ENCODE measurements around the gene ITPA. TPM values are rescaled to one million over a fixed set of nuclear protein-coding genes. Genes with fewer than 3 reads are reported as not detected.

The ITPA gene
- total and polyA plus RNA-seq, 2 of the 13 experiments (the other 11 are each of a cell fraction or from before 2014, with no cell fraction given) = 60.1 to 103 TPM

DNA sequence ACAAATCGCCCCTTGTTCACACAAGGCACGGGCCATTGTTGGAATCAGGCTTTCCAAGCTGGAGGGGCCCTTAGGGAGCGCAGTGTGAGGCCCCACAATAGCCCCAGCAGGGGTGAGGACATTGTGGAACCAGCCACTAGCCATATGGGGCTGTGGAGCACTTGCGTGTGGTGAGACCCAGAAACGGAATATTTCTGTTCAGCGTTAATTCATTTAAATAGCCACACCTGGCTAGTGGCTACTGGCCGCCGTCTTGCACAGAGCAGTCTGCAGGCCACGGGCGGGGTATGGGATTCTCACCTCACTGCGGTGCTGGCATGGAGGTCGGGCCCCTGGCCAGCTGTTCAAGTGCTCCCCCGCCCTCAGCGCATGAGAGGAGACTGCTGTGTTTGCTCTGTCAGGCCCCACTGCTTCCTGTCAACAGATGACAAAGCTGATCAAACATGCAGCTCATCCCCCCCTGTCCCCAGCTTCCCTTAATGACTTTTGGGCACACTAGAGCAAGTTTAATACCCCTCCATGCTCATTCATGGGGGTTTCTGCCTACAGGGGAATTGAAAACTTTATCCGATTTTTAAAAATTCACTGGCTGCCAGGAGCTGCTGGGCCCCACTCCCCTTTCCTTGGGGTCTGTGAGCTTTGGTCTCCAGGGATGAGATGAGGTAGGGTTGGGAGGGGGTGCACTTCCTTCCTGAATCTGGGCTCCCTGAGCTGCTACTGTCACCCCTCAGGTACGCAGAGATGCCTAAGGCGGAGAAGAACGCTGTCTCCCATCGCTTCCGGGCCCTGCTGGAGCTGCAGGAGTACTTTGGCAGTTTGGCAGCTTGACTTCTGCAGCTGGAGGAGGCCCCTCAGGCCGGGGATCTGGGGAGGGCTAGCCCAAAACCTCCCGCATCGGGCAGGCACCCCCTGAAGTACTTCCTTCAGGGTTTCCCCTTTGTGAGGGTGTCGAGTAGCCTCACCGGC lies 13.6 kb downstream of the ITPA start (continued):
- peak; percentile 99 for TF ChIP-seq RFXAP (CRISPR knock-in tag; IDR thresholded peaks at IDR 0.05; ENCODE audit: borderline replicate concordance)
- TF ChIP-seq SIN3A (IDR thresholded peaks at IDR 0.05; ENCODE audit: borderline replicate concordance, low read depth, low read length) = peak; percentile 99
- 0 out of 2 replicates have a peak, but pooled peaks have one; percentile 23 for TF ChIP-seq ZSCAN12 (CRISPR knock-in tag; IDR thresholded peaks at IDR 0.05)
- TF ChIP-seq ZNF234 (CRISPR knock-in tag; conservative IDR thresholded peaks at IDR 0.05) = no peak; the same call in 1 of the 2 replicates
- peak; percentile 81 for TF ChIP-seq HHEX (CRISPR knock-in tag; IDR thresholded peaks at IDR 0.05)
- TF ChIP-seq, protein P1, sequence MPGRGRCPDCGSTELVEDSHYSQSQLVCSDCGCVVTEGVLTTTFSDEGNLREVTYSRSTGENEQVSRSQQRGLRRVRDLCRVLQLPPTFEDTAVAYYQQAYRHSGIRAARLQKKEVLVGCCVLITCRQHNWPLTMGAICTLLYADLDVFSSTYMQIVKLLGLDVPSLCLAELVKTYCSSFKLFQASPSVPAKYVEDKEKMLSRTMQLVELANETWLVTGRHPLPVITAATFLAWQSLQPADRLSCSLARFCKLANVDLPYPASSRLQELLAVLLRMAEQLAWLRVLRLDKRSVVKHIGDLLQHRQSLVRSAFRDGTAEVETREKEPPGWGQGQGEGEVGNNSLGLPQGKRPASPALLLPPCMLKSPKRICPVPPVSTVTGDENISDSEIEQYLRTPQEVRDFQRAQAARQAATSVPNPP (CRISPR knock-in tag; IDR thresholded peaks at IDR 0.05) = peak; percentile 72
- TF ChIP-seq, protein P2, sequence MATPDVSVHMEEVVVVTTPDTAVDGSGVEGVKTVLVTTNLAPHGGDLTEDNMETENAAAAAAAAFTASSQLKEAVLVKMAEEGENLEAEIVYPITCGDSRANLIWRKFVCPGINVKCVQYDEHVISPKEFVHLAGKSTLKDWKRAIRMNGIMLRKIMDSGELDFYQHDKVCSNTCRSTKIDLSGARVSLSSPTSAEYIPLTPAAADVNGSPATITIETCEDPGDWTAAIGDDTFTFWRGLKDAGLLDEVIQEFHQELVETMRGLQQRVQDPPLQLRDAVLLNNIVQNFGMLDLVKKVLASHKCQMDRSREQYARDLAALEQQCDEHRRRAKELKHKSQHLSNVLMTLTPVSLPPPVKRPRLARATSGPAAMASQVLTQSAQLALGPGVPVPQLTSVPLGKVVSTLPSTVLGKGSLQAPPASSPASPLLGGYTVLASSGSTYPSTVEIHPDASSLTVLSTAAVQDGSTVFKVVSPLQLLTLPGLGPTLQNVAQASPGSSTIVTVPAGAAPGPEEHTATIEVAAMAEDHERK (CRISPR knock-in tag; IDR thresholded peaks at IDR 0.05; ENCODE audit: low read depth) = 0 out of 2 replicates have a peak, but pooled peaks have one; percentile 38
- peak; percentile 85; the same call in 1 of the 2 replicates for TF ChIP-seq ZFP1 (CRISPR knock-in tag; IDR thresholded peaks at IDR 0.05)
- peak; percentile 91 for TF ChIP-seq ZNF205 (CRISPR knock-in tag; IDR thresholded peaks at IDR 0.05)
- TF ChIP-seq, protein P3, sequence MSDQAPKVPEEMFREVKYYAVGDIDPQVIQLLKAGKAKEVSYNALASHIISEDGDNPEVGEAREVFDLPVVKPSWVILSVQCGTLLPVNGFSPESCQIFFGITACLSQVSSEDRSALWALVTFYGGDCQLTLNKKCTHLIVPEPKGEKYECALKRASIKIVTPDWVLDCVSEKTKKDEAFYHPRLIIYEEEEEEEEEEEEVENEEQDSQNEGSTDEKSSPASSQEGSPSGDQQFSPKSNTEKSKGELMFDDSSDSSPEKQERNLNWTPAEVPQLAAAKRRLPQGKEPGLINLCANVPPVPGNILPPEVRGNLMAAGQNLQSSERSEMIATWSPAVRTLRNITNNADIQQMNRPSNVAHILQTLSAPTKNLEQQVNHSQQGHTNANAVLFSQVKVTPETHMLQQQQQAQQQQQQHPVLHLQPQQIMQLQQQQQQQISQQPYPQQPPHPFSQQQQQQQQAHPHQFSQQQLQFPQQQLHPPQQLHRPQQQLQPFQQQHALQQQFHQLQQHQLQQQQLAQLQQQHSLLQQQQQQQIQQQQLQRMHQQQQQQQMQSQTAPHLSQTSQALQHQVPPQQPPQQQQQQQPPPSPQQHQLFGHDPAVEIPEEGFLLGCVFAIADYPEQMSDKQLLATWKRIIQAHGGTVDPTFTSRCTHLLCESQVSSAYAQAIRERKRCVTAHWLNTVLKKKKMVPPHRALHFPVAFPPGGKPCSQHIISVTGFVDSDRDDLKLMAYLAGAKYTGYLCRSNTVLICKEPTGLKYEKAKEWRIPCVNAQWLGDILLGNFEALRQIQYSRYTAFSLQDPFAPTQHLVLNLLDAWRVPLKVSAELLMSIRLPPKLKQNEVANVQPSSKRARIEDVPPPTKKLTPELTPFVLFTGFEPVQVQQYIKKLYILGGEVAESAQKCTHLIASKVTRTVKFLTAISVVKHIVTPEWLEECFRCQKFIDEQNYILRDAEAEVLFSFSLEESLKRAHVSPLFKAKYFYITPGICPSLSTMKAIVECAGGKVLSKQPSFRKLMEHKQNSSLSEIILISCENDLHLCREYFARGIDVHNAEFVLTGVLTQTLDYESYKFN (CRISPR knock-in tag; conservative IDR thresholded peaks at IDR 0.05) = peak; percentile 100
- peak; percentile 96 for TF ChIP-seq ZSCAN9 (CRISPR knock-in tag; IDR thresholded peaks at IDR 0.05; ENCODE audit: borderline replicate concordance)
- TF ChIP-seq CENPT (CRISPR knock-in tag; IDR thresholded peaks at IDR 0.05; ENCODE audit: low read depth) = no peak
- TF ChIP-seq JUN (CRISPR knock-in tag; IDR thresholded peaks at IDR 0.05) = peak; percentile 100
- TF ChIP-seq, protein P4, sequence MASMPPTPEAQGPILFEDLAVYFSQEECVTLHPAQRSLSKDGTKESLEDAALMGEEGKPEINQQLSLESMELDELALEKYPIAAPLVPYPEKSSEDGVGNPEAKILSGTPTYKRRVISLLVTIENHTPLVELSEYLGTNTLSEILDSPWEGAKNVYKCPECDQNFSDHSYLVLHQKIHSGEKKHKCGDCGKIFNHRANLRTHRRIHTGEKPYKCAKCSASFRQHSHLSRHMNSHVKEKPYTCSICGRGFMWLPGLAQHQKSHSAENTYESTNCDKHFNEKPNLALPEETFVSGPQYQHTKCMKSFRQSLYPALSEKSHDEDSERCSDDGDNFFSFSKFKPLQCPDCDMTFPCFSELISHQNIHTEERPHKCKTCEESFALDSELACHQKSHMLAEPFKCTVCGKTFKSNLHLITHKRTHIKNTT (CRISPR knock-in tag; IDR thresholded peaks at IDR 0.05) = no peak
- peak; percentile 65 for TF ChIP-seq RBFOX2 (IDR thresholded peaks at IDR 0.05; ENCODE audit: low read depth, low read length)
- TF ChIP-seq DR1 (CRISPR knock-in tag; IDR thresholded peaks at IDR 0.05) = no peak
- TF ChIP-seq ZNF768 (CRISPR knock-in tag; IDR thresholded peaks at IDR 0.05) = peak; percentile 68; the same call in 1 of the 2 replicates
- TF ChIP-seq ZNF253 (CRISPR knock-in tag; IDR thresholded peaks at IDR 0.05; ENCODE audit: borderline replicate concordance) = no peak
- TF ChIP-seq ATF1 (CRISPR knock-in tag; IDR thresholded peaks at IDR 0.05) = no peak
- no peak for TF ChIP-seq ZNF451 (CRISPR knock-in tag; IDR thresholded peaks at IDR 0.05)
- TF ChIP-seq GFI1 (CRISPR knock-in tag; IDR thresholded peaks at IDR 0.05; ENCODE audit: borderline replicate concordance) = peak; percentile 86; the same call in 1 of the 2 replicates
- TF ChIP-seq ZNF432 (CRISPR knock-in tag; IDR thresholded peaks at IDR 0.05; ENCODE audit: borderline replicate concordance) = no peak
- no peak for TF ChIP-seq PHB2 (IDR thresholded peaks at IDR 0.05; ENCODE audit: partially characterized antibody)

Measured in HepG2 (cell line).